Pancreas (tissue), 10 donors: Measurements from ENCODE around the gene RXFP4. TPM values are rescaled to one million over a fixed set of nuclear protein-coding genes. Genes with fewer than 3 reads are reported as not detected.

Experiments
- ATAC-seq, 4 donors: fragments of 200-7000 bp; cut with Tn5 transposase; one replicate each; pipeline versions ENCODE4 v1.8.0 to v1.9.1; 2020; ENCODE audit warnings: mild to moderate bottlenecking in 4 of 4, moderate library complexity in 4 of 4
- DNase-seq, 6 donors: peaks; one replicate each; pipeline ENCODE4 v3.0.0-alpha.2; 2020
- FAIRE-seq: peaks from 2 replicates; lab custom pipeline; 2012; peaks lifted over from hg19 to GRCh38; lab: Jason Lieb, UNC
- H3K27ac ChIP-seq, 4 donors: fragments of 200-600 bp; sonication (generic); 1 replicate in 3 of 4; 2 replicates in 1 of 4; pipeline versions ENCODE4 v1.5.0 to v1.8.0; 2020
- H3K27me3 ChIP-seq, 4 donors: fragments of 200-600 bp; one replicate each; pipeline ENCODE4 v1.8.0; 2021
- H3K36me3 ChIP-seq, 3 donors: fragments of 200-600 bp; sonication (generic) in 1 of 3; one replicate each; pipeline versions ENCODE4 v1.5.0 to v1.8.0; 2020 to 2021
- H3K4me1 ChIP-seq, 3 donors: fragments of 200-600 bp; one replicate each; pipeline ENCODE4 v1.8.0; 2021
- H3K4me3 ChIP-seq, 4 donors: fragments of 200-600 bp; sonication (generic) in 2 of 4; one replicate each; pipeline versions ENCODE4 v1.5.0 to v1.8.0; 2020 to 2021
- H3K9me3 ChIP-seq, 4 donors: fragments of 200-600 bp; one replicate each; pipeline ENCODE4 v1.8.0; 2021
- WGBS, 2 donors: extraction: QIAGEN DNeasy Blood & Tissue Kit; methylation state at CpG; one replicate each; pipeline ENCODE4 v1.1.7; 2013; 5-methylcytosine and 5-hydroxymethylcytosine counted together
- intact Hi-C, 3 donors: fragments of 100-400 bp; cut with DNase I; formaldehyde crosslinking; loops; one replicate each; pipeline versions ENCODE4 v1.11.1 to v1.14.2; 2022
- polyA plus RNA-seq, 2 donors: library from polyadenylated mRNA; stranded (reverse); fragments of 200-250 nt; gene quantifications; one replicate each; pipeline ENCODE4 v1.2.3, GENCODE V29; 2013
- total RNA-seq, 6 donors: library from RNA; stranded (reverse); fragmentation: NEBNext Ultra II Directional in 4 of 6; extraction: Animal tissue kit (Norgen Biotek cat#: 25700) in 4 of 6; gene quantifications; one replicate each; pipeline versions ENCODE4 v1.2.1 to v1.2.4, GENCODE V29; 2021 to 2023
- TF ChIP-seq, protein P1 (sequence below), 4 donors: fragments of 200-600 bp; sonication (generic) in 3 of 4; IDR thresholded peaks; one replicate each; pipeline versions ENCODE4 v1.5.0 to v1.8.0; 2021; ENCODE audit warnings: antibody characterized with exemption in 4 of 4
- donor health status: healthy with polysubstance abuse.
- donor health status: DM: no; HTN: no; CAD: no; lungs with moderate emphysema.
- donor health status: DM: no; HTN: no; CAD: no.
- donor health status: control.
- donor health status: control.
- donor health status: Bipolar disorder and iron deficiency.
- donor health status: DM: yes; HTN: yes; CAD: no.
- donor health status: DM: no; HTN: no; CAD: no.
- donor health status: DM: no; HTN: no; CAD: no.
- donor health status: DM: yes; HTN: yes; CAD: no.

The RXFP4 gene
- total and polyA plus RNA-seq, 8 donors = 0.12 to 0.19 TPM; not detected in 6

GRCh38 chr1:155978325-155978972 is 37.0 kb downstream of the RXFP4 start, which contains the start of gene ARHGEF2:
TSS of gene ARHGEF2 (minus strand) at chr1:155978547. CDS start at chr1:155978427, 120 bp downstream.
- intact Hi-C loops = no loop called here
- H3K36me3 ChIP-seq = no peaks in the 10 kb centered on the region
- TF ChIP-seq, protein P1, sequence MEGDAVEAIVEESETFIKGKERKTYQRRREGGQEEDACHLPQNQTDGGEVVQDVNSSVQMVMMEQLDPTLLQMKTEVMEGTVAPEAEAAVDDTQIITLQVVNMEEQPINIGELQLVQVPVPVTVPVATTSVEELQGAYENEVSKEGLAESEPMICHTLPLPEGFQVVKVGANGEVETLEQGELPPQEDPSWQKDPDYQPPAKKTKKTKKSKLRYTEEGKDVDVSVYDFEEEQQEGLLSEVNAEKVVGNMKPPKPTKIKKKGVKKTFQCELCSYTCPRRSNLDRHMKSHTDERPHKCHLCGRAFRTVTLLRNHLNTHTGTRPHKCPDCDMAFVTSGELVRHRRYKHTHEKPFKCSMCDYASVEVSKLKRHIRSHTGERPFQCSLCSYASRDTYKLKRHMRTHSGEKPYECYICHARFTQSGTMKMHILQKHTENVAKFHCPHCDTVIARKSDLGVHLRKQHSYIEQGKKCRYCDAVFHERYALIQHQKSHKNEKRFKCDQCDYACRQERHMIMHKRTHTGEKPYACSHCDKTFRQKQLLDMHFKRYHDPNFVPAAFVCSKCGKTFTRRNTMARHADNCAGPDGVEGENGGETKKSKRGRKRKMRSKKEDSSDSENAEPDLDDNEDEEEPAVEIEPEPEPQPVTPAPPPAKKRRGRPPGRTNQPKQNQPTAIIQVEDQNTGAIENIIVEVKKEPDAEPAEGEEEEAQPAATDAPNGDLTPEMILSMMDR (IDR thresholded peaks at IDR 0.05) = no peak
- no peaks in the 10 kb centered on the region for H3K9me3 ChIP-seq
- ATAC-seq (peak; percentile 73 to 84 (median 80)), DNase-seq (peak; percentile 45 to 83 (median 72)), FAIRE-seq (no peak)
- 2% methylated on average over 48 to 49 of the region's 52 CpGs for WGBS, 2 donors
- peak within 1 kb of the TSS; percentile 37 to 86 (median 81) for H3K27ac ChIP-seq
- peaks cover 0 to 15% (median 0%) of the 10 kb centered on the region in 3 donors for H3K4me1 ChIP-seq
- H3K27me3 ChIP-seq = no peaks in the 10 kb centered on the region
- peak within 1 kb of the TSS; percentile 57 to 89 (median 80) for H3K4me3 ChIP-seq

DNA sequence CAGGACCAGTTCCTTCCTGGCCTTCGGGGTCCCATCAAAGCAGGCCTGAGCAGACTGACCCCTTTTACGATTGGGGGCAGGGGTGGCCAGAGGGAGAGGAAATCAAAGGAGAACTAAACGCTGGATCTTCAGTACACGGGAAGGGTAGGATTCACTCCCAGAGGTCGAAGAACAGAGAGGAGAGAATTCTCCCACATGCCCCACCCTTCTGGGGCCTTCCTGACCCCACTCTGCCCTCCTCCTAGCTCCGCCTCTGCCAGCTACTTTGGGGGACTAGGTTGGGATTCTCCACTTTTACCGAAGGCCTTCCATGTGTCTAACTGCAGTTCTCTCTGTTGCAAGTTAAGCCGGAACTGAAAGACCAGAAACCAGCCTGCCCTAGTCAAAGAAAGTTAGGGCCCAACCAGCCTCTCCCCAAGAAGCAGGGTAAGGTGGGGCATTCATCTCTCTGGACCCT is 37.6 kb downstream of the RXFP4 start:
- Histone ChIP-seq H3K36me3 (no peaks in the 10 kb centered on the region), H3K9me3 (no peaks in the 10 kb centered on the region), H3K27ac (peak overlapping the region; percentile 37 to 86 (median 81)), H3K4me3 (peak overlapping the region; percentile 57 to 89 (median 80)), H3K4me1 (peaks cover 0 to 13% (median 0%) of the 10 kb centered on the region in 3 donors), H3K27me3 (no peaks in the 10 kb centered on the region)
- DNase-seq = no peak
- peak in 2 of 4 donors; percentile 11 to 13 for ATAC-seq
- TF ChIP-seq, protein P1 (IDR thresholded peaks at IDR 0.05) = no peak
- WGBS, 2 donors = 25 to 30% methylated on average over 8 of the region's 8 CpGs
- no peak for FAIRE-seq
- intact Hi-C loops = no loop called here

- Histone ChIP-seq H3K9me3 (no peaks in the 10 kb centered on the region), H3K27me3 (no peaks in the 10 kb centered on the region), H3K27ac (peak overlapping the region; percentile 4 to 86 (median 81)), H3K36me3 (no peaks in the 10 kb centered on the region), H3K4me1 (peaks cover 0 to 10% (median 0%) of the 10 kb centered on the region in 3 donors), H3K4me3 (peak overlapping the region in 2 of 4 donors; percentile 57 to 83)
- 49 to 55% methylated on average over 4 of the region's 4 CpGs for WGBS, 2 donors
- ATAC-seq (no peak), FAIRE-seq (no peak), DNase-seq (no peak)
- intact Hi-C loops = loop anchor here in 2 of 3 donors (5.0 kb wide), 2 partner anchors 37 to 42 kb away; partner anchors contain the start of gene RXFP4 (in 1 of the 2)
- TF ChIP-seq, protein P1 (IDR thresholded peaks at IDR 0.05) = no peak
Measured at GRCh38 chr1:155979597-155980343, 38.3 kb downstream of the RXFP4 start.

DNA sequence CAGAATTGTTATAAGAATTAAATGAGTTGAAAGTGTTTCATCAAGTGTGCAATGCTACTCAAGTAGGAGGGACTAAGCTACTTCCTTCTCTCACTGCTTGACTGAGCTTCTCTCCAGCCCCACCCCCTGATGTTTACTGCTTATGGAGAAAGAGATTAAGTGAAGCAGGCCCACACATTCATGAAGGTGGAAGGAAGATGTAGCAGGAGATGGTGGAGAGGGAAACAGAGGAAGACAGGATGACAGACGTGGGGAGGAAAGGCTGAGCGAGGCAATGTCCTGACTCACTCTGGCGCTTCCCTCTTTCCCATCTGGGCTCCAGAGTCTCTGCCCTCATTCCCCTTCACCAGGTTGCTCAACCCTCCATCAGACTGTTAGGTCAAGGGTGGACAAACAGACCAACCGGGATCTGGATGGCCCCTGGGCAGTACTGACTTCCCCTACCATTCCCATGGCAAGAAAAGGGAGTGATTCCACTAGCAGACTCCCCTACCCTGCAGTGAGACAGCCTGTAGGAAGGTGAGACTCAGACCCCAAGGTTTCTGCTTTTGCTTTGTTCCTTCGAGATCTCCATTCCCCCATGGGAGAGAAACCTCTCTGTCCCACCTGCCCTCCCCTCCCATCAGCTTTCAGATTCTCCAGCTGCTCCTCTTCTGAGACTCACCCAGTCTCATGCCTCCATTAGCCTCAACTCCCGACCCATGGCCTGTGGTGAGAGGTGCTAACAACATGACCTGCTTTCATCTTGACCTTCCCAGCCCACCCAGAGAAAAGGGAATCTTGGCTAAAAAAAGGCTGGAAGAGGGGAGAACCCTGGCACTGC is 40.0 kb downstream of the RXFP4 start:
- FAIRE-seq = no peak
- no peak for DNase-seq
- intact Hi-C loops = loop anchor here in 2 of 3 donors (5.0 kb wide), 2 partner anchors 39 to 44 kb away; partner anchors contain the start of gene RXFP4 (in 1 of the 2)
- ATAC-seq = no peak
- H3K36me3 ChIP-seq = no peaks in the 10 kb centered on the region
- no peaks in the 10 kb centered on the region for H3K27me3 ChIP-seq
- peak overlapping the region in 1 of 4 donors; percentile 17 for H3K27ac ChIP-seq
- TF ChIP-seq, protein P1 (IDR thresholded peaks at IDR 0.05) = no peak
- no peak overlapping the region for H3K4me3 ChIP-seq
- H3K9me3 ChIP-seq = no peaks in the 10 kb centered on the region
- WGBS, 2 donors = 65 to 85% methylated on average over 6 of the region's 6 CpGs
- peaks cover 0 to 10% (median 0%) of the 10 kb centered on the region in 3 donors for H3K4me1 ChIP-seq
